Stimulated activated CD4-positive, alpha-beta T cell treated with anti-CD3 and anti-CD28 coated beads, Interleukin-2, amount 100 ng/mL, for 48 hours (primary cell): ENCODE measurements around the gene TNPO3.
"Not testable (repeated sequence)": the region's sequence is repeated elsewhere in the genome, so short reads cannot be mapped to it uniquely, and the experiment has no call there.

ENCODE experiments used
- DNase-seq, 2 donors: peaks; one replicate each; pipeline ENCODE4 v3.0.0-alpha.2; 2020

Gene TNPO3

GRCh38 chr7:128918016-128918665, 136.8 kb downstream of the TNPO3 start:
- DNase-seq, result no peak

- DNase-seq, result no peak
These were observed 137.8 kb downstream of the TNPO3 start for GRCh38 chr7:128917122-128917521.

GRCh38 chr7:128916643-128916915, 138.3 kb downstream of the TNPO3 start:
- no peak for DNase-seq

GRCh38 chr7:128915841-128916642, 138.9 kb downstream of the TNPO3 start:
- DNase-seq, result no peak

- no peak for DNase-seq
These were observed 139.6 kb downstream of the TNPO3 start for GRCh38 chr7:128915271-128915819.

GRCh38 chr7:128914566-128915151, 140.3 kb downstream of the TNPO3 start:
- DNase-seq, result no peak

- no peak for DNase-seq
These were observed 140.9 kb downstream of the TNPO3 start for GRCh38 chr7:128913870-128914565.

- not testable (repeated sequence) for DNase-seq
These were observed 142.0 kb downstream of the TNPO3 start for GRCh38 chr7:128912709-128913495.

GRCh38 chr7:128912281-128912680, 142.6 kb downstream of the TNPO3 start:
- DNase-seq, result no peak

- no peak for DNase-seq
These were observed 143.4 kb downstream of the TNPO3 start for GRCh38 chr7:128911423-128912031.

- DNase-seq, result no peak
These were observed 144.4 kb downstream of the TNPO3 start, which contains the start of gene KCP for GRCh38 chr7:128910569-128910945. Gene KCP, minus strand, starts transcription at chr7:128910709. Its CDS starts 33 bp downstream, at chr7:128910676.

- no peak for DNase-seq
These were observed 145.0 kb downstream of the TNPO3 start for GRCh38 chr7:128909625-128910568.

GRCh38 chr7:128908750-128909624, 145.9 kb downstream of the TNPO3 start:
- no peak for DNase-seq

- DNase-seq, result no peak
These were observed 147.9 kb downstream of the TNPO3 start for GRCh38 chr7:128906766-128907559.

- no peak for DNase-seq
These were observed 148.7 kb downstream of the TNPO3 start for GRCh38 chr7:128906001-128906765.

GRCh38 chr7:128904381-128905197, 150.3 kb downstream of the TNPO3 start:
- DNase-seq, result no peak
